ENCODE measurements around the gene PHF11.

PHF11 gene

GRCh38 chr13:49459580-49459979 is 36.2 kb upstream of the PHF11 start:
- peaks cover 2% of the 10 kb centered on the region for H3K4me1 ChIP-seq (ENCODE audit: low read length)
- H3K27me3 ChIP-seq (ENCODE audit: low read depth, low read length) = no peaks in the 10 kb centered on the region
- no peak for TF ChIP-seq EZH2phosphoT487 (IDR thresholded peaks at IDR 0.05; ENCODE audit: low read depth)
- TF ChIP-seq CTCF (IDR thresholded peaks at IDR 0.05; ENCODE audit: low read depth, low read length) = no peak
- no peaks in the 10 kb centered on the region for H4K20me1 ChIP-seq (ENCODE audit: insufficient read depth, low read length)
- H3K36me3 ChIP-seq (replicated peaks; ENCODE audit: low read depth, low read length) = peaks cover 37% of the 10 kb centered on the region
- no peaks in the 10 kb centered on the region for H3K79me2 ChIP-seq (ENCODE audit: low read length)
- no peak overlapping the region for H3K4me3 ChIP-seq (ENCODE audit: low read length)
- no peak overlapping the region for H3K27ac ChIP-seq (ENCODE audit: low read length)
- H3K9me3 ChIP-seq (ENCODE audit: insufficient read depth, low read length) = no peaks in the 10 kb centered on the region
- no peak overlapping the region for H3K4me2 ChIP-seq (ENCODE audit: low read length)
- H3K9ac ChIP-seq (ENCODE audit: low read length) = no peak overlapping the region
- H2AFZ ChIP-seq (ENCODE audit: low read depth, low read length) = no peak overlapping the region

GRCh38 chr13:49464085-49464484 is 31.7 kb upstream of the PHF11 start:
- Histone ChIP-seq H3K4me1 (ENCODE audit: low read length) (0 out of 2 replicates have a peak, but pooled peaks cover 3% of the 10 kb centered on the region), H3K4me3 (ENCODE audit: low read length) (no peak overlapping the region), H2AFZ (ENCODE audit: low read depth, low read length) (no peak overlapping the region), H3K27me3 (ENCODE audit: low read depth, low read length) (no peaks in the 10 kb centered on the region), H3K9me3 (ENCODE audit: insufficient read depth, low read length) (no peaks in the 10 kb centered on the region), H4K20me1 (ENCODE audit: insufficient read depth, low read length) (no peaks in the 10 kb centered on the region), H3K27ac (ENCODE audit: low read length) (no peak overlapping the region), H3K9ac (ENCODE audit: low read length) (no peak overlapping the region), H3K4me2 (ENCODE audit: low read length) (no peak overlapping the region), H3K36me3 (replicated peaks; ENCODE audit: low read depth, low read length) (peaks cover 37% of the 10 kb centered on the region), H3K79me2 (ENCODE audit: low read length) (no peaks in the 10 kb centered on the region)
- no peak for TF ChIP-seq CTCF (IDR thresholded peaks at IDR 0.05; ENCODE audit: low read depth, low read length)
- TF ChIP-seq EZH2phosphoT487 (IDR thresholded peaks at IDR 0.05; ENCODE audit: low read depth) = no peak

GRCh38 chr13:49464621-49465325 is 31.0 kb upstream of the PHF11 start:
- no peaks in the 10 kb centered on the region for H3K9me3 ChIP-seq (ENCODE audit: insufficient read depth, low read length)
- no peaks in the 10 kb centered on the region for H3K79me2 ChIP-seq (ENCODE audit: low read length)
- H4K20me1 ChIP-seq (ENCODE audit: insufficient read depth, low read length) = no peaks in the 10 kb centered on the region
- no peak for TF ChIP-seq CTCF (IDR thresholded peaks at IDR 0.05; ENCODE audit: low read depth, low read length)
- H3K27ac ChIP-seq (ENCODE audit: low read length) = no peak overlapping the region
- no peak overlapping the region for H3K9ac ChIP-seq (ENCODE audit: low read length)
- H2AFZ ChIP-seq (ENCODE audit: low read depth, low read length) = no peak overlapping the region
- H3K4me3 ChIP-seq (ENCODE audit: low read length) = no peak overlapping the region
- H3K36me3 ChIP-seq (replicated peaks; ENCODE audit: low read depth, low read length) = peaks cover 37% of the 10 kb centered on the region
- H3K4me2 ChIP-seq (ENCODE audit: low read length) = no peak overlapping the region
- H3K4me1 ChIP-seq (ENCODE audit: low read length) = 0 out of 2 replicates have a peak, but pooled peaks cover 3% of the 10 kb centered on the region
- no peaks in the 10 kb centered on the region for H3K27me3 ChIP-seq (ENCODE audit: low read depth, low read length)

GRCh38 chr13:49466292-49466838 is 29.4 kb upstream of the PHF11 start:
- Histone ChIP-seq H3K27me3 (ENCODE audit: low read depth, low read length) (no peaks in the 10 kb centered on the region), H2AFZ (ENCODE audit: low read depth, low read length) (no peak overlapping the region), H3K4me1 (ENCODE audit: low read length) (0 out of 2 replicates have a peak, but pooled peaks cover 3% of the 10 kb centered on the region), H3K79me2 (ENCODE audit: low read length) (no peaks in the 10 kb centered on the region), H3K36me3 (replicated peaks; ENCODE audit: low read depth, low read length) (peaks cover 32% of the 10 kb centered on the region), H4K20me1 (ENCODE audit: insufficient read depth, low read length) (no peaks in the 10 kb centered on the region), H3K4me2 (ENCODE audit: low read length) (no peak overlapping the region), H3K9me3 (ENCODE audit: insufficient read depth, low read length) (no peaks in the 10 kb centered on the region), H3K9ac (ENCODE audit: low read length) (no peak overlapping the region), H3K4me3 (ENCODE audit: low read length) (no peak overlapping the region), H3K27ac (ENCODE audit: low read length) (no peak overlapping the region)
- TF ChIP-seq CTCF (IDR thresholded peaks at IDR 0.05; ENCODE audit: low read depth, low read length) (no peak), EZH2phosphoT487 (IDR thresholded peaks at IDR 0.05; ENCODE audit: low read depth) (no peak)
